K562 (cell line): ENCODE data around the gene PNMT. TPM values are rescaled to one million over a fixed set of nuclear protein-coding genes. Genes with fewer than 3 reads are reported as not detected.

Experiments used
- BRD4 ChIP-seq: fragments of 200-600 bp; sonication (generic); IDR thresholded peaks from 2 replicates; pipeline ENCODE4 v1.6.1; 2017; ENCODE audit warnings: inconsistent platforms
- CAMTA2 ChIP-seq: fragments of 250-450 bp; sonication (Bioruptor Pico); conservative IDR thresholded peaks from 2 replicates; pipeline ENCODE4 v1.5.1; 2022
- COPS2 ChIP-seq: fragments of 450-650 bp; conservative IDR thresholded peaks from 2 replicates; pipeline ENCODE4 v1.6.1; 2016; ENCODE audit warnings: mild to moderate bottlenecking, moderate library complexity
- CREB1 ChIP-seq, 2 experiments: sonication (generic) in 1 of 2; formaldehyde crosslinking in 1 of 2; IDR thresholded peaks; 2 replicates each; pipeline versions ENCODE4 v1.6.1 to v1.8.0; 2012 to 2022; ENCODE audit warnings: inconsistent platforms in 1 of 2, mild to moderate bottlenecking in 1 of 2, missing genetic modification reagents in 1 of 2, moderate library complexity in 1 of 2
- CSDE1 ChIP-seq, 2 experiments: fragments of 450-650 bp; IDR thresholded peaks; 2 replicates each; pipeline ENCODE4 v1.6.1; 2016; ENCODE audit warnings: mild to moderate bottlenecking in 1 of 2
- EP300 ChIP-seq: IDR thresholded peaks from 2 replicates; pipeline ENCODE4 v1.6.1; 2012; ENCODE audit warnings: low read length, improper control_type of control experiment
- EP400 ChIP-seq: fragments of 450-650 bp; IDR thresholded peaks from 2 replicates; pipeline ENCODE4 v1.6.1; 2017; ENCODE audit warnings: antibody characterized with exemption, mild to moderate bottlenecking, moderate library complexity
- FOXK1 ChIP-seq: sonication (generic); formaldehyde crosslinking; IDR thresholded peaks from 2 replicates; pipeline ENCODE4 v1.8.0; 2022; ENCODE audit warnings: missing genetic modification reagents, mild to moderate bottlenecking, borderline replicate concordance
- GABPA ChIP-seq: fragments of 200-800 bp; sonication (Bioruptor generic); conservative IDR thresholded peaks from 2 replicates; pipeline ENCODE4 v1.6.1; 2016; ENCODE audit warnings: low read depth, missing genetic modification characterization, missing compliant biosample characterization
- GTF2A2 ChIP-seq: IDR thresholded peaks from 2 replicates; pipeline ENCODE4 v1.6.1; 2016; ENCODE audit warnings: mild to moderate bottlenecking, missing genetic modification characterization, missing compliant biosample characterization
- HDAC3 ChIP-seq: fragments of 450-650 bp; IDR thresholded peaks from 2 replicates; pipeline ENCODE4 v1.6.1; 2018; ENCODE audit warnings: borderline replicate concordance, mild to moderate bottlenecking, moderate library complexity; ENCODE audit not compliant: partially characterized antibody
- ILK ChIP-seq: fragments of 450-650 bp; IDR thresholded peaks from 2 replicates; pipeline ENCODE4 v1.6.1; 2016; ENCODE audit warnings: missing genetic modification characterization, low read depth, mild to moderate bottlenecking, missing compliant biosample characterization, moderate library complexity, borderline replicate concordance
- MBD2 ChIP-seq: sonication (generic); IDR thresholded peaks from 2 replicates; pipeline ENCODE4 v1.6.1; 2016; ENCODE audit warnings: low read depth, borderline replicate concordance
- MEIS2 ChIP-seq: fragments of 450-650 bp; IDR thresholded peaks from 2 replicates; pipeline ENCODE4 v1.6.1; 2014; ENCODE audit warnings: mild to moderate bottlenecking; ENCODE audit not compliant: partially characterized antibody
- NCOA1 ChIP-seq: fragments of 450-650 bp; IDR thresholded peaks from 2 replicates; pipeline ENCODE4 v1.6.1; 2016; ENCODE audit warnings: low read depth
- POLR3G ChIP-seq: IDR thresholded peaks from 2 replicates; pipeline ENCODE4 v1.6.1; 2011; ENCODE audit not compliant: insufficient read length, insufficient replicate concordance; ENCODE audit errors: extremely low read depth
- PRDM10 ChIP-seq: fragments of 450-650 bp; IDR thresholded peaks from 2 replicates; pipeline ENCODE4 v1.6.1; 2018; ENCODE audit not compliant: partially characterized antibody
- RAD21 ChIP-seq, 2 experiments: fragments of 250-450 bp in 1 of 2; fragments of 450-650 bp in 1 of 2; sonication (Bioruptor Pico) in 1 of 2; formaldehyde crosslinking in 1 of 2; IDR thresholded peaks in 1 of 2; conservative IDR thresholded peaks in 1 of 2; 2 replicates each; pipeline versions ENCODE4 v1.4.0 to v1.8.0; 2020 to 2022; ENCODE audit warnings: mild to moderate bottlenecking in 2 of 2, moderate library complexity in 1 of 2
- SIRT6 ChIP-seq: IDR thresholded peaks from one replicate; pipeline ENCODE4 v1.6.1; 2012; ENCODE audit warnings: low read depth, mild to moderate bottlenecking, control low read depth, inconsistent platforms, low read length, moderate library complexity
- SP2 ChIP-seq: IDR thresholded peaks from 2 replicates; pipeline ENCODE4 v1.6.1; 2011; ENCODE audit warnings: mild to moderate bottlenecking, low read depth, low read length, moderate library complexity; ENCODE audit not compliant: poor library complexity, severe bottlenecking; ENCODE audit errors: extremely low read depth
- ZNF165 ChIP-seq: fragments of 250-450 bp; sonication (Bioruptor Pico); IDR thresholded peaks from 2 replicates; pipeline ENCODE4 v1.4.0; 2020; ENCODE audit warnings: borderline replicate concordance
- ZNF224 ChIP-seq: sonication (generic); formaldehyde crosslinking; IDR thresholded peaks from 2 replicates; pipeline ENCODE4 v1.8.0; 2022; ENCODE audit warnings: mild to moderate bottlenecking, missing genetic modification reagents
- polyA plus RNA-seq, 8 experiments: library from polyadenylated mRNA; depleted of rRNA in 4 of 8; stranded (reverse) in 5 of 8; unstranded in 3 of 8; fragments of >200 nt; fragmentation: Nextera tagmentation in 2 of 8; fragmentation: Illumina TruSeq in 1 of 8; extraction: Ambion mirVana in 2 of 8; extraction: Trizol in 1 of 8; gene quantifications; 2 replicates each; pipeline versions ENCODE4 v1.2.1 to v1.2.3, GENCODE V29; 2011 to 2014; ENCODE audit warnings: inconsistent platforms in 1 of 8, missing spikeins in 1 of 8
- total RNA-seq, 7 experiments: library from RNA; depleted of rRNA in 6 of 7; stranded (reverse); fragments of >200 nt in 6 of 7; fragmentation: Illumina TruSeq in 2 of 7; extraction: Trizol in 2 of 7; gene quantifications; 2 replicates each; pipeline versions ENCODE4 v1.2.1 to v1.2.3, GENCODE V29; 2011 to 2021; ENCODE audit warnings: low replicate concordance in 1 of 7
- TF ChIP-seq, protein P1 (sequence below): fragments of 450-650 bp; formaldehyde crosslinking; IDR thresholded peaks from 2 replicates; pipeline ENCODE4 v1.4.0; 2022; ENCODE audit warnings: missing genetic modification characterization

The PNMT gene
- total and polyA plus RNA-seq, 9 of the 15 experiments (the other 6 are each of a cell fraction or from before 2014, with no cell fraction given): 0.55 to 18.1 (median 5.8) TPM

- TF ChIP-seq GABPA (tag) (peak; percentile 62), PRDM10 (no peak), MEIS2 (peak; percentile 15), CSDE1 (IDR thresholded peaks at IDR 0.05) (no peak), CAMTA2 (CRISPR knock-in tag) (no peak), FOXK1 (CRISPR knock-in tag) (no peak), HDAC3 (no peak), GTF2A2 (no peak), BRD4 (0 out of 2 replicates have a peak, but pooled peaks have one; percentile 56), ZNF165 (CRISPR knock-in tag) (no peak), SP2 (no peak), ZNF224 (CRISPR knock-in tag) (no peak), RAD21 (CRISPR knock-in tag; conservative IDR thresholded peaks at IDR 0.05 in 1 of 2, IDR thresholded peaks at IDR 0.05 in 1 of 2) (peak in 1 of 2 experiments; percentile 29; a peak in 1 of 4 replicates), ILK (tag) (no peak), NCOA1 (peak; percentile 43; the same call in 1 of the 2 replicates), EP400 (no peak; the same call in 1 of the 2 replicates), MBD2 (peak; percentile 82; the same call in 1 of the 2 replicates), SIRT6 (no peak), EP300 (peak; percentile 80), CREB1 (IDR thresholded peaks at IDR 0.05) (no peak; the same call in 1 of the 2 replicates), CREB1 (CRISPR knock-in tag; IDR thresholded peaks at IDR 0.05) (no peak), POLR3G (no peak), COPS2 (no peak)
- TF ChIP-seq, protein P1, sequence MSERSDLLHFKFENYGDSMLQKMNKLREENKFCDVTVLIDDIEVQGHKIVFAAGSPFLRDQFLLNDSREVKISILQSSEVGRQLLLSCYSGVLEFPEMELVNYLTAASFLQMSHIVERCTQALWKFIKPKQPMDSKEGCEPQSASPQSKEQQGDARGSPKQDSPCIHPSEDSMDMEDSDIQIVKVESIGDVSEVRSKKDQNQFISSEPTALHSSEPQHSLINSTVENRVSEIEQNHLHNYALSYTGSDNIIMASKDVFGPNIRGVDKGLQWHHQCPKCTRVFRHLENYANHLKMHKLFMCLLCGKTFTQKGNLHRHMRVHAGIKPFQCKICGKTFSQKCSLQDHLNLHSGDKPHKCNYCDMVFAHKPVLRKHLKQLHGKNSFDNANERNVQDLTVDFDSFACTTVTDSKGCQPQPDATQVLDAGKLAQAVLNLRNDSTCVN (CRISPR knock-in tag): no peak
Measured at GRCh38 chr17:39667262-39667944, 850 bp upstream of the PNMT start (continued).
